IMR-90 (cell line): ENCODE results near the gene RAI14. TPM values are rescaled to one million over a fixed set of nuclear protein-coding genes. Genes with fewer than 3 reads are reported as not detected.

ENCODE experiments used
- ATAC-seq: fragments of 200-7000 bp; cut with Tn5 transposase; 2 replicates; pipeline ENCODE4 v1.9.1; 2020; ENCODE audit warnings: low read depth, mild to moderate bottlenecking, moderate library complexity
- BruUV-seq: library from RNA; stranded (reverse); fragments of 400-500 nt; replicated peaks from 2 replicates; lab custom pipeline; 2021; lab: Mats Ljungman, UMichigan
- CTCF ChIA-PET: fragments of 300-600 bp; formaldehyde crosslinking; extraction: SDS; loops from one replicate; lab custom pipeline; 2021; ENCODE audit warnings: antibody characterized with exemption; lab: Yijun Ruan, JAX
- POLR2A ChIA-PET: fragments of 300-600 bp; sonication (Branson Sonifier 250); formaldehyde crosslinking; loops from one replicate; lab custom pipeline; 2022; ENCODE audit warnings: antibody characterized with exemption; ENCODE audit not compliant: unreplicated experiment; lab: Charles Lee
- DNase-seq: peaks from one replicate; pipeline ENCODE4 v3.0.0; 2013
- H2AFZ ChIP-seq: replicated peaks from 2 replicates; pipeline ENCODE3; 2013; ENCODE audit warnings: low read length, mild to moderate bottlenecking; ENCODE audit not compliant: poor library complexity
- H2AK5ac ChIP-seq: 2 replicates; pipeline ENCODE4 v1.6.1; 2013; ENCODE audit warnings: low read depth, low read length, inconsistent platforms
- H2AK9ac ChIP-seq: replicated peaks from 2 replicates; pipeline ENCODE3; 2013; ENCODE audit warnings: mild to moderate bottlenecking, low read depth, low read length, moderate library complexity; ENCODE audit not compliant: poor library complexity
- H2BK120ac ChIP-seq: 2 replicates; pipeline ENCODE4 v1.6.1; 2013; ENCODE audit warnings: low read depth, low read length, inconsistent platforms
- H2BK15ac ChIP-seq: 3 replicates; pipeline ENCODE4 v1.6.1; 2013; ENCODE audit warnings: low read depth, low read length, inconsistent platforms
- H2BK20ac ChIP-seq: 2 replicates; pipeline ENCODE4 v1.6.1; 2013; ENCODE audit warnings: low read depth, mild to moderate bottlenecking, inconsistent platforms, low read length, moderate library complexity
- H2BK5ac ChIP-seq: 2 replicates; pipeline ENCODE4 v1.6.1; 2013; ENCODE audit warnings: mild to moderate bottlenecking, low read depth, low read length, inconsistent platforms; ENCODE audit not compliant: poor library complexity, severe bottlenecking
- H3K14ac ChIP-seq: replicated peaks from 2 replicates; pipeline ENCODE4 v1.6.1; 2013; ENCODE audit warnings: low read depth, low read length, inconsistent platforms
- H3K18ac ChIP-seq: 2 replicates; pipeline ENCODE4 v1.6.1; 2013; ENCODE audit warnings: low read depth, low read length, control low read depth
- H3K23ac ChIP-seq: 2 replicates; pipeline ENCODE4 v1.6.1; 2013; ENCODE audit warnings: low read depth, low read length, inconsistent platforms
- H3K27ac ChIP-seq: 2 replicates; pipeline ENCODE4 v1.5.1; 2013; ENCODE audit warnings: mild to moderate bottlenecking, control low read depth, low read length; ENCODE audit not compliant: insufficient read depth
- H3K27me3 ChIP-seq: 2 replicates; pipeline ENCODE4 v1.6.1; 2013; ENCODE audit warnings: low read length; ENCODE audit not compliant: control insufficient read depth, insufficient read depth
- H3K36me3 ChIP-seq: 2 replicates; pipeline ENCODE4 v1.6.1; 2013; ENCODE audit warnings: low read length, mixed read lengths; ENCODE audit not compliant: control insufficient read depth, insufficient read depth
- H3K4ac ChIP-seq: 2 replicates; pipeline ENCODE4 v1.6.1; 2013; ENCODE audit warnings: low read depth, low read length, inconsistent platforms
- H3K4me1 ChIP-seq: 2 replicates; pipeline ENCODE4 v1.6.1; 2013; ENCODE audit warnings: low read length, mixed read lengths; ENCODE audit not compliant: control insufficient read depth, insufficient read depth
- H3K4me2 ChIP-seq: 2 replicates; pipeline ENCODE4 v1.6.1; 2013; ENCODE audit warnings: low read depth, mild to moderate bottlenecking, control low read depth, low read length, moderate library complexity
- H3K4me3 ChIP-seq: 2 replicates; pipeline ENCODE4 v1.5.1; 2013; ENCODE audit warnings: low read depth, mild to moderate bottlenecking, control low read depth, low read length, moderate library complexity; ENCODE audit not compliant: insufficient read depth
- H3K56ac ChIP-seq: 2 replicates; pipeline ENCODE4 v1.6.1; 2013; ENCODE audit warnings: low read length, inconsistent platforms; ENCODE audit not compliant: insufficient read depth; ENCODE audit errors: extremely low read depth
- H3K79me1 ChIP-seq, 2 experiments: 2 replicates each; pipeline ENCODE4 v1.6.1; 2013; ENCODE audit warnings: low read length in 2 of 2, inconsistent platforms in 1 of 2, low read depth in 1 of 2
- H3K9ac ChIP-seq: 2 replicates; pipeline ENCODE4 v1.6.1; 2013; ENCODE audit warnings: low read depth, low read length, control low read depth
- H3K9me1 ChIP-seq: 2 replicates; pipeline ENCODE4 v1.6.1; 2013; ENCODE audit warnings: low read length, inconsistent platforms; ENCODE audit not compliant: insufficient read depth
- H3K9me3 ChIP-seq: 2 replicates; pipeline ENCODE4 v1.6.1; 2013; ENCODE audit warnings: low read length; ENCODE audit not compliant: control insufficient read depth, insufficient read depth
- H4K20me1 ChIP-seq: 2 replicates; pipeline ENCODE4 v1.6.1; 2013; ENCODE audit warnings: low read length, inconsistent platforms; ENCODE audit not compliant: insufficient read depth
- H4K5ac ChIP-seq: 2 replicates; pipeline ENCODE4 v1.6.1; 2013; ENCODE audit warnings: mild to moderate bottlenecking, low read depth, low read length, control low read depth
- H4K8ac ChIP-seq, 2 experiments: 2 replicates each; pipeline ENCODE4 v1.6.1; 2013; ENCODE audit warnings: low read depth in 2 of 2, low read length in 2 of 2, control low read depth in 1 of 2, inconsistent platforms in 1 of 2
- H4K91ac ChIP-seq: 2 replicates; pipeline ENCODE4 v1.6.1; 2013; ENCODE audit warnings: low read depth, low read length, inconsistent platforms; ENCODE audit not compliant: insufficient read depth
- BHLHE40 ChIP-seq: fragments of 150-350 bp; IDR thresholded peaks from 2 replicates; pipeline ENCODE4 v1.6.1; 2016; ENCODE audit warnings: mild to moderate bottlenecking, low read depth, low read length
- CEBPB ChIP-seq: IDR thresholded peaks from 2 replicates; pipeline ENCODE4 v1.6.1; 2012; ENCODE audit warnings: low read depth, low read length, improper control_type of control experiment
- ELK1 ChIP-seq: fragments of 150-350 bp; IDR thresholded peaks from 2 replicates; pipeline ENCODE4 v1.6.1; 2016; ENCODE audit warnings: low read depth, mild to moderate bottlenecking, low read length, moderate library complexity, borderline replicate concordance
- RAD21 ChIP-seq: IDR thresholded peaks from 2 replicates; pipeline ENCODE4 v1.6.1; 2012; ENCODE audit warnings: low read length, improper control_type of control experiment
- WGBS, 2 experiments: methylation state at CpG; one replicate each; pipeline versions ENCODE4 v1.1.5 to v1.1.7; 2013; ENCODE audit warnings: missing lambda C conversion rate in 2 of 2; ENCODE audit not compliant: insufficient read length in 1 of 2; ENCODE audit errors: extremely low coverage in 2 of 2; 5-methylcytosine and 5-hydroxymethylcytosine counted together
- dilution Hi-C: fragments of 300-500 bp; cut with HindIII; formaldehyde crosslinking; loops from one replicate; pipeline ENCODE4 v1.14.3; 2018; ENCODE audit warnings: low sequenced_read_pairs; ENCODE audit not compliant: unreplicated experiment
- in situ Hi-C: fragments of 300-500 bp; cut with MboI; formaldehyde crosslinking; loops from 3 replicates; pipeline ENCODE4 v1.14.3; 2019; ENCODE audit warnings: low sequenced_read_pairs, inconsistent platforms, mixed read lengths
- intact Hi-C: fragments of 100-400 bp; cut with micrococcal nuclease; formaldehyde crosslinking; loops from 2 replicates; pipeline ENCODE4 v1.10.0; 2022
- polyA plus RNA-seq, 3 experiments: library from polyadenylated mRNA; depleted of rRNA; stranded (reverse); fragments of >200 nt; gene quantifications; 2 replicates each; pipeline ENCODE4 v1.2.3, GENCODE V29; 2012; ENCODE audit warnings: low replicate concordance in 1 of 3
- total RNA-seq: library from RNA; depleted of rRNA; stranded (reverse); fragments of >200 nt; gene quantifications from 2 replicates; pipeline ENCODE4 v1.2.3, GENCODE V29; 2012

Gene RAI14
- total and polyA plus RNA-seq, 2 of the 4 experiments (the other 2 are of a cell fraction), result 221 to 267 TPM

DNA sequence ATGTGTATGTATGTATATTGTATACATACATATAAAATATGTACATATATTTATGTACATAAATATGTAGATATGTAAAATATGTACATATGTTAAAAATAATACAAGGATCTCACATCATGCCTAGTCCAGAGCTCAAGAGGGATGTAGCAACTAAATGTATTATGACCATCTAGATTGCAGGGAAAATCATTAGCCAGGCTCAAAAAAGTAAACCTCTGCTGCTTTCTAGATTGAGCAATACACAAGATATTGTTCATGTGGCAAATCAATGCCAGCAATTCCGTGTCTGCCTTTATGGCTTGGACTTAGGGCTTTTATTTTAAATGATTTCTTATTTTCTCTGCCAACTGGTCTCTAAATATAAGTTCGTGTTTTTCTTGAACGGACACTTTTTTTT, 65.2 kb downstream of the RAI14 start:
- CTCF ChIA-PET, result no interaction called here
- no peak overlapping the region for H2AFZ ChIP-seq
- H4K8ac ChIP-seq, result no peak overlapping the region
- H3K9ac ChIP-seq, result no peak overlapping the region
- no peak overlapping the region for H2BK15ac ChIP-seq
- no peak overlapping the region for H2AK5ac ChIP-seq
- H4K91ac ChIP-seq, result no peak overlapping the region
- POLR2A ChIA-PET, result no interaction called here
- intact Hi-C loops (no loop called here), in situ Hi-C loops (no loop called here), dilution Hi-C loops (no loop called here)
- no peak overlapping the region for H3K18ac ChIP-seq
- H3K79me1 ChIP-seq, result peaks cover 32 to 66% of the 10 kb centered on the region in 2 experiments
- TF ChIP-seq RAD21, result no peak
- no peak for TF ChIP-seq ELK1
- TF ChIP-seq BHLHE40, result no peak
- peak; percentile 75 for TF ChIP-seq CEBPB
- H2BK5ac ChIP-seq, result peak overlapping the region; percentile 55
- H2BK120ac ChIP-seq, result no peak overlapping the region
- peaks cover 21% of the 10 kb centered on the region for H3K9me1 ChIP-seq
- BruUV-seq, result no TSS peak
- no peaks in the 10 kb centered on the region for H3K9me3 ChIP-seq
- no peak overlapping the region for H2BK20ac ChIP-seq
- H3K27me3 ChIP-seq, result no peaks in the 10 kb centered on the region
- WGBS, 2 experiments, result no CpG with 5 or more reads among the region's 3 CpGs
- DNase-seq (peak; percentile 40), ATAC-seq (no peak)
- no peak overlapping the region for H4K5ac ChIP-seq
- H3K36me3 ChIP-seq, result peaks cover 17% of the 10 kb centered on the region
- H2AK9ac ChIP-seq, result no peak overlapping the region
- H4K20me1 ChIP-seq, result peaks cover 82% of the 10 kb centered on the region
- no peak overlapping the region for H3K4me2 ChIP-seq
- no peak overlapping the region for H3K23ac ChIP-seq
- no peak overlapping the region for H3K56ac ChIP-seq
- H3K4ac ChIP-seq, result no peak overlapping the region
- H3K27ac ChIP-seq, result peak overlapping the region; percentile 26; the same call in 1 of the 2 replicates
- H3K14ac ChIP-seq, result no peak overlapping the region
- no peak overlapping the region for H3K4me3 ChIP-seq
- peaks cover 23% of the 10 kb centered on the region for H3K4me1 ChIP-seq
